Trophoblast cell (in vitro differentiated cells and primary cell): Measurements from ENCODE around the gene FGB.

ENCODE experiments used
- DNase-seq, 2 donors: peaks; one replicate each; pipeline ENCODE4 v3.0.0-alpha.2; 2016
- H2AFZ ChIP-seq: 2 replicates; pipeline ENCODE4 v1.6.1; 2013; ENCODE audit warnings: low read length, moderate library complexity, mild to moderate bottlenecking; ENCODE audit not compliant: insufficient read depth, poor library complexity
- H2AK5ac ChIP-seq: 2 replicates; pipeline ENCODE4 v1.6.1; 2013; ENCODE audit warnings: mild to moderate bottlenecking, low read length
- H2BK120ac ChIP-seq: 2 replicates; pipeline ENCODE4 v1.6.1; 2013; ENCODE audit warnings: low read length, mild to moderate bottlenecking, moderate library complexity; ENCODE audit not compliant: insufficient read depth, poor library complexity
- H2BK12ac ChIP-seq: 2 replicates; pipeline ENCODE4 v1.6.1; 2013; ENCODE audit warnings: mild to moderate bottlenecking, low read length, moderate library complexity
- H2BK5ac ChIP-seq: 2 replicates; pipeline ENCODE4 v1.6.1; 2013; ENCODE audit warnings: low read length, low read depth, moderate library complexity, mild to moderate bottlenecking; ENCODE audit not compliant: poor library complexity
- H3K14ac ChIP-seq: 2 replicates; pipeline ENCODE4 v1.6.1; 2013; ENCODE audit warnings: mild to moderate bottlenecking, low read length
- H3K18ac ChIP-seq: 2 replicates; pipeline ENCODE4 v1.6.1; 2013; ENCODE audit warnings: mild to moderate bottlenecking, low read length
- H3K23ac ChIP-seq: 2 replicates; pipeline ENCODE4 v1.6.1; 2013; ENCODE audit warnings: low read length
- H3K27ac ChIP-seq: 2 replicates; pipeline ENCODE4 v1.5.1; 2013; ENCODE audit warnings: low read depth, mild to moderate bottlenecking, inconsistent platforms, low read length, moderate library complexity
- H3K27me3 ChIP-seq: 2 replicates; pipeline ENCODE4 v1.6.1; 2013; ENCODE audit warnings: inconsistent platforms, mild to moderate bottlenecking, low read length, moderate library complexity; ENCODE audit not compliant: insufficient read depth
- H3K36me3 ChIP-seq, 2 experiments: 1 replicate in 1 of 2; 2 replicates in 1 of 2; pipeline ENCODE4 v1.6.1; 2013; ENCODE audit warnings: low read length in 2 of 2, mild to moderate bottlenecking in 2 of 2, moderate library complexity in 1 of 2; ENCODE audit not compliant: insufficient read depth in 2 of 2, control insufficient read depth in 1 of 2
- H3K4ac ChIP-seq: 2 replicates; pipeline ENCODE4 v1.6.1; 2013; ENCODE audit warnings: low read depth, mild to moderate bottlenecking, low read length, moderate library complexity
- H3K4me1 ChIP-seq, 2 experiments: 1 replicate in 1 of 2; 2 replicates in 1 of 2; pipeline ENCODE4 v1.6.1; 2013; ENCODE audit warnings: low read length in 2 of 2, mild to moderate bottlenecking in 2 of 2, moderate library complexity in 1 of 2; ENCODE audit not compliant: insufficient read depth in 2 of 2, control insufficient read depth in 1 of 2
- H3K4me2 ChIP-seq: 2 replicates; pipeline ENCODE4 v1.6.1; 2013; ENCODE audit warnings: inconsistent platforms, mild to moderate bottlenecking, low read length, moderate library complexity
- H3K4me3 ChIP-seq: 2 replicates; pipeline ENCODE4 v1.5.1; 2013; ENCODE audit warnings: mild to moderate bottlenecking, low read depth, low read length, inconsistent platforms
- H3K79me1 ChIP-seq: one replicate; pipeline ENCODE4 v1.6.1; 2013; ENCODE audit warnings: low read length
- H3K79me2 ChIP-seq: 2 replicates; pipeline ENCODE4 v1.6.1; 2013; ENCODE audit warnings: low read length, mild to moderate bottlenecking; ENCODE audit not compliant: control insufficient read depth, insufficient read depth, poor library complexity
- H3K9ac ChIP-seq: 2 replicates; pipeline ENCODE4 v1.6.1; 2013; ENCODE audit warnings: mild to moderate bottlenecking, low read length
- H3K9me3 ChIP-seq: 2 replicates; pipeline ENCODE4 v1.6.1; 2013; ENCODE audit warnings: low read depth, mild to moderate bottlenecking, control low read depth, inconsistent platforms, low read length; ENCODE audit not compliant: insufficient read depth
- H4K12ac ChIP-seq: 2 replicates; pipeline ENCODE4 v1.6.1; 2013; ENCODE audit warnings: low read depth, mild to moderate bottlenecking, low read length, moderate library complexity
- H4K8ac ChIP-seq: 2 replicates; pipeline ENCODE4 v1.6.1; 2013; ENCODE audit warnings: low read depth, mild to moderate bottlenecking, low read length, moderate library complexity
- H4K91ac ChIP-seq: one replicate; pipeline ENCODE4 v1.6.1; 2013; ENCODE audit warnings: low read depth, mild to moderate bottlenecking, low read length, moderate library complexity
- WGBS: extraction: QIAGEN DNeasy Blood & Tissue Kit; methylation state at CpG from one replicate; pipeline ENCODE4 v1.1.7; 2013; ENCODE audit warnings: missing lambda C conversion rate; ENCODE audit not compliant: insufficient read length, insufficient coverage; ENCODE audit errors: extremely low coverage; 5-methylcytosine and 5-hydroxymethylcytosine counted together

The FGB gene

DNA sequence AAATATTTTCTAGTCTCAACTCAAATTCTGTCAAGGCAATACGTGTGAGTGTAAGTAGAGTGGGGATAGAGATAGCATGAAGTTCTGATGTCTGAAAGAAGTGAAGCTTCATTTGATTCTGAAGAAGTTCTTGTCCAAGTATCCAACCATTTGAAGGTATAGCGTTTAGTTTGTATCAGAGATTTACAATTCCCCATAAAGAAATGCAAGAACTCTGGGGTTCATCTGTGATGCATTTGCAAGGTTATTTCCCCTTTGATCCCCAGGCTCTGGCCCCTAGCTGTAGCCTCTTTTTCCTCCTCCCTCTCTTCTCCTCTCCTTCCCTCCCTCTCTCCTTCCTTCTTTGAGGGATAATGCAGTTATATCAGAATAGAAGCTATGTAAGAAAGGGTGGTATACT is 19.9 kb downstream of the FGB start:
- Histone ChIP-seq H3K14ac (no peak overlapping the region), H3K9ac (no peak overlapping the region), H3K4me2 (no peak overlapping the region), H3K4ac (no peak overlapping the region), H3K4me3 (no peak overlapping the region), H3K79me2 (no peaks in the 10 kb centered on the region), H2AFZ (no peak overlapping the region), H2BK120ac (no peak overlapping the region), H4K12ac (no peak overlapping the region), H2BK12ac (no peak overlapping the region), H3K79me1 (no peaks in the 10 kb centered on the region), H3K9me3 (no peaks in the 10 kb centered on the region), H3K27me3 (no peaks in the 10 kb centered on the region), H3K23ac (no peak overlapping the region), H3K18ac (no peak overlapping the region), H2BK5ac (no peak overlapping the region), H4K8ac (no peak overlapping the region), H3K4me1 (no peaks in the 10 kb centered on the region), H4K91ac (no peak overlapping the region), H3K36me3 (no peaks in the 10 kb centered on the region), H2AK5ac (no peak overlapping the region), H3K27ac (no peak overlapping the region)
- no peak for DNase-seq
- WGBS, result no CpG with 5 or more reads among the region's 2 CpGs

DNA sequence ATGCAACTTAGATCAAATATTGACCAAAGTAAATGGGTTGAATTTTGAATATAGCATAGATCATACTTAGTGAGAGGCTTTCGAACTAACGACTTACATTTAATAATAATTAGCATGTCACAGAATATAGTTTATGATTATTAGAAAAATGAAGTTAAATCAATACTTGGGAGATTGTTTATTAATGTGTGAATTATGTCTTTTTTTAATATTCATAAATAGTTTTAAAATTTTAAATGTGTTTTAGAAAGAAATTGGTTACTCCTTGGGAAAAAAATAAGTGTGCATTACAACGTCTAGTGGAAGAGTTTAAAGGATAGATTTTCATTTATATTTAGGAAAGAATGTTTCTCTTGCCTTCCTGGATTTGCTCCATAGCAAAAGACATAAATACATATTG is 20.4 kb downstream of the FGB start:
- no peaks in the 10 kb centered on the region for H3K9me3 ChIP-seq
- no peak overlapping the region for H2BK12ac ChIP-seq
- no peak overlapping the region for H3K14ac ChIP-seq
- H3K27me3 ChIP-seq, result no peaks in the 10 kb centered on the region
- no peak overlapping the region for H3K23ac ChIP-seq
- no peak overlapping the region for H2AK5ac ChIP-seq
- no peak overlapping the region for H4K91ac ChIP-seq
- H2BK120ac ChIP-seq, result no peak overlapping the region
- no peaks in the 10 kb centered on the region for H3K4me1 ChIP-seq
- H3K36me3 ChIP-seq, result no peaks in the 10 kb centered on the region
- no peak for DNase-seq
- no peak overlapping the region for H3K9ac ChIP-seq
- H3K4me2 ChIP-seq, result no peak overlapping the region
- no peak overlapping the region for H4K8ac ChIP-seq
- no peaks in the 10 kb centered on the region for H3K79me2 ChIP-seq
- H2BK5ac ChIP-seq, result no peak overlapping the region
- H3K4ac ChIP-seq, result no peak overlapping the region
- WGBS, result no CpG with 5 or more reads among the region's 3 CpGs
- no peaks in the 10 kb centered on the region for H3K79me1 ChIP-seq
- H3K27ac ChIP-seq, result no peak overlapping the region
- H3K4me3 ChIP-seq, result no peak overlapping the region
- H4K12ac ChIP-seq, result no peak overlapping the region
- no peak overlapping the region for H3K18ac ChIP-seq
- H2AFZ ChIP-seq, result no peak overlapping the region

DNA sequence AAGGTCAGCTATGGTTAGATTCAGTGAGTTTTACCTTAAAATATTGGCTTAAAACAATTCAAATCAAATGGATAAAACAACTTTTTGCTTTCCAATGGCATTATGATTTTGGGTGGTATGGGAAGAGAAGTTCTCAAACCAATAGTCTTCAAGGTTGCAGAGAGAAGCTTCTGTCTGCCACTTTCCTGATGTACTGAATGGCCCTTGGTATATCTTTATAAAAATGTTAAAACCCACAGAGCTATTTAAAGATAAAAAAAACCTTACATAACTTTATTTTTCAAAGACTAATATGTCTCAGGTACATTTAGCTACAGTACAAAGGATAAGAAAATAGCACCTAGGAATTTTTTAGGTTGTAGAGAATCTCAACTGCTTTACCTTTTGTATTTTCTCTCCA is 20.9 kb downstream of the FGB start:
- H2BK12ac ChIP-seq, result no peak overlapping the region
- no peaks in the 10 kb centered on the region for H3K9me3 ChIP-seq

DNA sequence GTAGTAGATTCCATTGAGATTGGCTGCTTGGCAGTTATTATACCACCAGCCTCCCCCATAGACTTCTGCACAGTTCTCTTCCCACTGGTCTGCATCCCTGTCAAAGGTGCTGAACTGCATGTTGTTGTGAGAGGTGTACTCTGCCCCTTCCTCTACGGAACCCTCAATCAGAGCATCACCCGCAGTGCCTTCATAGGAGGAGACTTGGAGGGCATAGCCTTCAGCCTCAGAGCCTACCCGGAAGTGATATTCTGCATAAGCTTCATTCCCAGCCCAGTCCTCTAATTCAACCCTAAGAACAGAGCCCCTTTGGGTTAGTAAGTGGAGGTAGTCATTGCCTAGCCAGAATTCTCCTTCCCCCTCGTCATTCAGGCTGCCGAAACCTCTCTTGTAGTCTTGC is 21.4 kb downstream of the FGB start:
- no peak overlapping the region for H2AFZ ChIP-seq
- no peaks in the 10 kb centered on the region for H3K79me1 ChIP-seq
- H4K91ac ChIP-seq, result no peak overlapping the region
- H4K8ac ChIP-seq, result no peak overlapping the region
- H3K4me2 ChIP-seq, result no peak overlapping the region
- H3K4me1 ChIP-seq, result no peaks in the 10 kb centered on the region
- no peaks in the 10 kb centered on the region for H3K9me3 ChIP-seq
- no peak overlapping the region for H3K4me3 ChIP-seq
- H2BK5ac ChIP-seq, result no peak overlapping the region
- no peak overlapping the region for H3K14ac ChIP-seq
- no peak overlapping the region for H3K4ac ChIP-seq
- no peak overlapping the region for H4K12ac ChIP-seq
- no peaks in the 10 kb centered on the region for H3K27me3 ChIP-seq
- H3K36me3 ChIP-seq, result no peaks in the 10 kb centered on the region
- no peaks in the 10 kb centered on the region for H3K79me2 ChIP-seq
- no peak overlapping the region for H2BK12ac ChIP-seq
- no peak overlapping the region for H3K23ac ChIP-seq
- H2AK5ac ChIP-seq, result no peak overlapping the region
- whole genome bisulfite sequencing, result no CpG with 5 or more reads among the region's 5 CpGs
- H2BK120ac ChIP-seq, result no peak overlapping the region
- no peak overlapping the region for H3K18ac ChIP-seq
- no peak overlapping the region for H3K9ac ChIP-seq
- H3K27ac ChIP-seq, result no peak overlapping the region
- no peak for DNase-seq

More for the DNA sequence above, 20.9 kb downstream of the FGB start:
- no peaks in the 10 kb centered on the region for H3K79me1 ChIP-seq
- H3K4me3 ChIP-seq, result no peak overlapping the region
- no peaks in the 10 kb centered on the region for H3K36me3 ChIP-seq
- H4K8ac ChIP-seq, result no peak overlapping the region
- no peaks in the 10 kb centered on the region for H3K4me1 ChIP-seq
- no peaks in the 10 kb centered on the region for H3K79me2 ChIP-seq
- H3K4ac ChIP-seq, result no peak overlapping the region
- no peak overlapping the region for H3K14ac ChIP-seq
- H3K27me3 ChIP-seq, result no peaks in the 10 kb centered on the region
- no peak overlapping the region for H2BK120ac ChIP-seq
- no peak overlapping the region for H2BK5ac ChIP-seq
- H3K27ac ChIP-seq, result no peak overlapping the region
- H3K4me2 ChIP-seq, result no peak overlapping the region
- H2AK5ac ChIP-seq, result no peak overlapping the region
- no peak overlapping the region for H4K91ac ChIP-seq
- no peak overlapping the region for H3K9ac ChIP-seq
- no peak for DNase-seq
- no peak overlapping the region for H3K18ac ChIP-seq
- H4K12ac ChIP-seq, result no peak overlapping the region
- H2AFZ ChIP-seq, result no peak overlapping the region
- H3K23ac ChIP-seq, result no peak overlapping the region
